T-helper 1 cell treated with Interleukin-12 subunit alpha and Interleukin-12 subunit beta and Interleukin-4 antibody, amounts not matched to agents 30 ng/mL and 1 ng/mL, for 36 hours (primary cell): ENCODE data around the gene CASK. TPM values are rescaled to one million over a fixed set of nuclear protein-coding genes. Genes with fewer than 3 reads are reported as not detected.
"Not testable (repeated sequence)": the region's sequence is repeated elsewhere in the genome, so short reads cannot be mapped to it uniquely, and the experiment has no call there.

ENCODE experiments used
- intact Hi-C: fragments of 100-400 bp; cut with micrococcal nuclease; formaldehyde crosslinking; loops from one replicate; pipeline ENCODE4 v1.15.1; 2024
- total RNA-seq: library from RNA; stranded (reverse); gene quantifications from 2 replicates; pipeline ENCODE4 v1.2.3, GENCODE V29; 2022

The CASK gene
- total RNA-seq, 1 donor from 2014 or later, result 36.5 TPM

- intact Hi-C loops, result loop anchor here (10.0 kb wide), 3 partner anchors 405 to 555 kb away; partner anchors contain the start of gene DDX3X
These were observed 183.5 kb downstream of the CASK start for GRCh38 chrX:41739871-41740270.

- intact Hi-C loops, result loop anchor here (10.0 kb wide), 3 partner anchors 402 to 552 kb away; partner anchors contain the start of gene DDX3X
These were observed 186.3 kb downstream of the CASK start for GRCh38 chrX:41737065-41737464.

- intact Hi-C loops, result loop anchor here (1.0 to 10.0 kb wide), 7 partner anchors 42 to 550 kb away; partner anchors contain the start of gene DDX3X
These were observed 188.8 kb downstream of the CASK start for GRCh38 chrX:41734530-41734929.

GRCh38 chrX:41733939-41734338 is 189.4 kb downstream of the CASK start:
- intact Hi-C loops, result loop anchor here (1.0 to 10.0 kb wide), 7 partner anchors 42 to 549 kb away; partner anchors contain the start of gene DDX3X

GRCh38 chrX:41732260-41732659 is 191.1 kb downstream of the CASK start:
- intact Hi-C loops, result loop anchor here (5.0 to 10.0 kb wide), 5 partner anchors 40 to 547 kb away; partner anchors contain the start of gene DDX3X

GRCh38 chrX:41730081-41730480 is 193.3 kb downstream of the CASK start:
- intact Hi-C loops, result loop anchor here (5.0 to 10.0 kb wide), 5 partner anchors 38 to 545 kb away; partner anchors contain the start of gene DDX3X

GRCh38 chrX:41728125-41728524 is 195.2 kb downstream of the CASK start:
- intact Hi-C loops, result loop anchor here (5.0 kb wide), 1 partner anchor 49 kb away; no protein-coding TSS in a partner anchor

GRCh38 chrX:41723826-41724225 is 199.5 kb downstream of the CASK start, which contains the start of gene GPR82:
Gene GPR82 (plus strand): TSS chrX:41724181. CDS start chrX:41727027, 2,846 bp downstream.
- intact Hi-C loops, result no loop called here

GRCh38 chrX:41722816-41723618 is 200.3 kb downstream of the CASK start:
- intact Hi-C loops, result no loop called here

- intact Hi-C loops, result no loop called here
These were observed 201.1 kb downstream of the CASK start for GRCh38 chrX:41722214-41722613.

- intact Hi-C loops, result no loop called here
These were observed 201.8 kb downstream of the CASK start for GRCh38 chrX:41721590-41721989.

GRCh38 chrX:41720125-41720779 is 203.1 kb downstream of the CASK start:
- intact Hi-C loops, result no loop called here

- intact Hi-C loops, result not testable (repeated sequence)
These were observed 203.7 kb downstream of the CASK start for GRCh38 chrX:41719610-41720009.

- intact Hi-C loops, result no loop called here
These were observed 204.7 kb downstream of the CASK start for GRCh38 chrX:41718481-41719235.

GRCh38 chrX:41716767-41717473 is 206.4 kb downstream of the CASK start:
- intact Hi-C loops, result no loop called here

GRCh38 chrX:41716222-41716621 is 207.1 kb downstream of the CASK start:
- intact Hi-C loops, result no loop called here

- intact Hi-C loops, result no loop called here
These were observed 212.2 kb downstream of the CASK start for GRCh38 chrX:41711021-41711667.

- intact Hi-C loops, result no loop called here
These were observed 214.9 kb downstream of the CASK start for GRCh38 chrX:41708486-41708885.

- intact Hi-C loops, result no loop called here
These were observed 216.1 kb downstream of the CASK start for GRCh38 chrX:41707218-41707617.
